ENCODE results near the gene ROBO1.

The ROBO1 gene

GRCh38 chr3:78823859-78824258 lies 943.9 kb downstream of the ROBO1 start:
- DNase-seq: no peak

GRCh38 chr3:78823434-78823833 lies 944.4 kb downstream of the ROBO1 start:
- no peak for DNase-seq

GRCh38 chr3:78822726-78823125 lies 945.1 kb downstream of the ROBO1 start:
- no peak for DNase-seq

DNA sequence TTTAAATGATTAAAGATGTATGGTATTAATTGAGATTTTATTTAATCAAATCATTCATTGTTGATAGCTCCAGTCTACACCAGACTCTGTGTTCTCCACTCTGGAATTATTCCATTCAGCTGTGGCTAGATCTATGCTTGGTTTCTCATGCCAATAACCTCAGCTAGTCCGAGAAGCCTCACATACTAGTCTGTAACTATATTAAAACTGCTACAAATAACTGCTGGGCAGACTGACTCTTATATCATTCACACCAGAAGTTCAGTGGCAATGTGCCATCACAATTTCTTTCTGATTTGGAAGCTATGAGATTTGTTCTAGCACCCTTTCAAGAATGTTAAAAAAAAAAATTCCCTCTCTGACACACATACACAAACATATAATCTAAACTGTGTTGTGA lies 947.3 kb downstream of the ROBO1 start:
- DNase-seq: no peak

DNA sequence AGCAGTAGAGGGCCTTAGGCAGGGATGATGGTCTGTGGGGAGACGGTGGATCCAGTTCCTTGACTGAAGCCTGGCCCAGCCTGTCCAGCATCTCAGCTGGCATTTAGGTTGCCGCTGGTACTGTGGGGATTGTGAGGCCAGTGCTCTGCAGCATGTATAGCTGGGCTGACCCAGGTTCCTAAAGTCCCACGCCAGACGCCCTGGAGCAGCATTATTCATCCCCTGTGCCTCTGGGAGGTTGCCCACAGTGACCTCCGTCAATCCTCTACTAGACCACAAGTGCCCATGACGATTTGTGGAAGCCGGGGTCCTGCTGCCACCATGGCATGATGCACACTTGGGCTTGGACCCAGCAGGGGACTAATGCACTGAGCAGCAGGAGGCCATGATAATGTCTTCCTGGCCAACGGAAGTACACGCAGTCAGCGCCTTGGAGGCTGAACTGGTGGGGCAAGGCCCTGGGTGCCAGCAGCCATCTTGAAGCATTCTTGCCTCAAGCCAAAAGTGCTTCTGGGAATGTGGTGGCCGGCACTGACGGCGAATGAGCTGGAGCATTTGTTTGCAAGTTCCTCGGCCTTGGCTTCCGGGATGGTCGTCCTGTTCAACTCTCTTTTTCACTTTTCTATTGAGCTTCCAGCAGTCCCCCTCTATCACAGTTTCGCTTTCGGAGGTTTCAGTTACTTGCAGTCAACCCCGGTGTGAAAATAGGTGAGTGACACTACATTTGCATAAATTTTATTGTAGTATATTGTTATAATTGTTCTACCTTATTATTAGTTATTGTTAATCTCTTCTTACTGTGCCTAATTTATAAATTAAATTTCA lies 949.4 kb downstream of the ROBO1 start:
- no peak for DNase-seq

- DNase-seq: no peak
These were observed 952.8 kb downstream of the ROBO1 start for GRCh38 chr3:78814893-78815562.

DNA sequence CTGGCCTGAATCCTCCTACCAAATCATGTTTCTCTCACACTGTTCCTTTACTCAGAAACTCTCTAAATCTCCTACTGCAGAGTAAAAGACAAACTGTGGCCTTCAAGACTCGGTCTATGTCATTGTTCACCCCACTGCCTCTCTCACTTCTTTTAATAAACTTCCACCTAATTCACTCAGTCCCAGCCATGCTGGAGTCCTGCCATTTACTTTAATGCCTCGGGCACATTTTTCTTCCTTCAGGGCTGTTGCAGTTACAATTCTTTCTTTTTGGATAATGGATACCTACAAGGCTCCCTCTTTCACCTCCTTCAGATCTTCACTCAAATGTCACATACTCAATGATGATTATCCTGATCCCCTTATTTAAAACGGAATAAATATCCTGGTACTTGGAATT lies 955.6 kb downstream of the ROBO1 start:
- DNase-seq: no peak

DNA sequence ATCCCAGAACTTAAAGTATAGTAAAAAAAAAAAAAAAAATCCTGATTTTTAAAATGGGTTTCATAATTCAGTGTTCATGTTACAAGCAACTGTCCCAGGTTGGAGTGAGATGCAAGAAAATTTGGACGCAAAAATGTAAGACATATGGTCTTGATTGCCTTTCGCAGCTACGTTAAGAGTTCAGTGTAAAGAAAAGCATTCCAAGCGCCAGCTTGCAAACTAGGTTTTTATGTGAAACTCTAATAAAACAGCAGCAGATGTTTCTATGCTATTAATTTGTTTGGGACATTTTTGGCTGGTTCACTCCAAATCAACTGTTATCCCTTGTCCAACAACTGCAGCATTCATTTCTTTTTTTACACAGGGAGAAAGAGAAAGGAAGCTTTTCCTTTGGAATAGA lies 957.8 kb downstream of the ROBO1 start:
- no peak for DNase-seq

- no peak for DNase-seq
These were observed 963.4 kb downstream of the ROBO1 start for GRCh38 chr3:78804251-78805037.

GRCh38 chr3:78802562-78802930 lies 965.3 kb downstream of the ROBO1 start:
- DNase-seq: no peak

- DNase-seq: no peak
These were observed 965.8 kb downstream of the ROBO1 start for GRCh38 chr3:78801926-78802561.

DNA sequence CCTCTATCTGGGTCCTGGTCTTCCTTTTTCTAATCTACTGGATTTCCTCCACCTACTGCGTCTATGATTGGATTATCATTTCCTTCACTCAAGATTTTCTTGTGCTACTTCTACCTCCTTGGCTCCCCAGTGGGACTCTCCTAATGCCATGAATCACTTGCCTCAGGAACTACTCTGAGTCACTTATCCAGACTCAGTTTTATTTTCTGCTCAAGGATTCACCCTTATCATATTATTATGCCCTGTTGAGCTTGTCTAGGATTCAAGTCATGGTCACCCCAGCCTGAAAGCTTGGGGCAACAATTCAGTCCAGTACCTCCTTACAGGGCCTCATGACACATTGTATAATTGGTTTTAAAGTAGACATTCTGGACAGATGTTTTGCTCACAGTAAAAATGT lies 968.1 kb downstream of the ROBO1 start:
- no peak for DNase-seq

- DNase-seq: no peak
These were observed 969.4 kb downstream of the ROBO1 start for GRCh38 chr3:78798266-78798832.

DNA sequence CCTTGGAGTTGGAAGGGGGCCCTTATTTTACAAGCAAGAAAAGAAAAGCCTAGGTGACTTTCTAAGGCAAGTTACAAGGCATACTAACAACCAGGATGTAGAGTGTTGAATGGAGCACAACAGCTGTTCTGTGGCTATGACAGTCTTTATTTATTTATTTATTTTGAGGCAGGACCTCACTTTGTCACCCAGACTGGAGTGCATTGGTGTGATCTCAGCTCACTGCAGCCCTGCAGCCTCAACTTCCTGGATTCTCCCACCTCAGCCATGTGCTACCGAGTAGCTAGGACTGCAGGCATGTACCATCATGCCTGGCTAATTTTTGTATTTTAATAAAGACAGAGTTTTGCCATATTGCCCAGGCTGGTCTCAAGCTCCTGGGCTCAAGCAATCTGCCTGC lies 973.4 kb downstream of the ROBO1 start:
- no peak for DNase-seq

DNA sequence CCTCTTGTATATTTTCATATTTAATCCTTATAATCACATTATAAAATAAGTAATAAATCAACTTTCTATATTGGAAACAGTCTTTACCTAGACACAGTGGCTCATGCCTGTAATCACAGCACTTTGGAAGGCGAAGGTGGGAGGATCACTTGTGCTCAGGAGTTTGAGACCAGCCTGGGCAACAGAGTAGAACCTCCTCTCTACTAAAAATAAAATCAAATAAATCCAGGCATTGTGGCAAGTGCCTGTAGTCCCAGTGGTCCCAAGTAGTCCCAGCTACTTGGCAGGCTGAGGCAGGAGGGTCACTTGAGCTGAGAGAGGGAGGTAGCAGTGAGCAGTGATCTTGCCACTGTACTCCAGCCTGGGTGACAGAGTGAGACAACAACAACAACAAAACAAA lies 975.1 kb downstream of the ROBO1 start:
- no peak for DNase-seq

GRCh38 chr3:78792212-78792611 lies 975.6 kb downstream of the ROBO1 start:
- no peak for DNase-seq

DNA sequence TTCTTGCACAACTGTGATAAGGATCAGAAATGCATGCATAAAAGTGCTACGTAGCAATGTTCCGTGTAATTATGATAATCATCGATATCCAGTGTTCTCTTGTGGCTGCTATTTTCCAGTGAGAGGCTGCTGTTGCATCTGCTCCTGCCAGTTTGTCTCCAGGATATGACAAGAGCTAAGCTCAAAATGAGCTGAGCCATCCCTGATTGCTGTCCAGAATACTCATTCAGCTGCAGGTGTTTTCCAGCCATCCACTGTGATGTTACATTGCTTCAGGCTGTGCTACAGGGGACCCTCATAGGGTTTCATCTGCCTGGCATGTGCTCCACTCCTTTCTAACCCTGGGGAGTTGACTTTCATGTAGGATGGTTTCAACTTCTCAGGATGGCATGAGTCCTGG lies 976.0 kb downstream of the ROBO1 start:
- DNase-seq: no peak

DNA sequence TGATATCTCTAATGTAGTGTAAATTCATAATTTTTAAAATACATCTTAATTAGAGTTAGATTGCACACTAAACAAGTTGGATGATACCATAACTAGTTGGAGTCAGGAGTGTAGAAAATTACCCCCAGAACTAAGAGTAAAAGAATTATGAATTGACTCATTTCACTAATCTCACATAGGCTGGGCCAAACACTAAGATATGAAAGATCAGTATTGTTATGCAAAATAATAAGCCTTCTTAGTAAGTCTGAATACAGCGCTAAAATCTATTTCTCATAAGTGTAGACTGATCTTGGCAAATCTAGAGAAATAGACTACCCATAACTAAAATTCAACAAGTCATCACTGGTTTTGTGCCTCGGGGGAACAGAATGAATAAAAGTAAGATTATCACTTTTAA lies 979.0 kb downstream of the ROBO1 start:
- no peak for DNase-seq

DNA sequence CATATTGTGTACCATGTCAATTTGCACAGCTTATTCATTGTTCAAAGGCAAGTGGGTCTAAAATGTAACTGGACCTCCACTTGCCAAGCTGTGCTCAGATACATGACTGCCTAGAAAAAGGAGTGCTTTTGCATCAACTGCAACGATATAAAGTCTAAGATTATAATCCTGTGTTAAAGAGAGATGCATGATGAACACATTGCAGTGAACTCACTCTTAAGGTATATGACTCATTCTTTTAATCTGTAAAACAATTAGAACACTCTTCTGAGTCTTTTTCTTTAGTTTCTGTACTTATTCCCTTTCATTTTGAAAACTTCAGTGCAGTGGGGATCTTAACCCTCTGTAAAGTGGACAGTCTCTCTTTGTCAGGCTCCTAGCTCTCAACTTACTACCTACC lies 982.8 kb downstream of the ROBO1 start:
- DNase-seq: no peak

GRCh38 chr3:78781351-78781750 lies 986.4 kb downstream of the ROBO1 start:
- DNase-seq: no peak

DNA sequence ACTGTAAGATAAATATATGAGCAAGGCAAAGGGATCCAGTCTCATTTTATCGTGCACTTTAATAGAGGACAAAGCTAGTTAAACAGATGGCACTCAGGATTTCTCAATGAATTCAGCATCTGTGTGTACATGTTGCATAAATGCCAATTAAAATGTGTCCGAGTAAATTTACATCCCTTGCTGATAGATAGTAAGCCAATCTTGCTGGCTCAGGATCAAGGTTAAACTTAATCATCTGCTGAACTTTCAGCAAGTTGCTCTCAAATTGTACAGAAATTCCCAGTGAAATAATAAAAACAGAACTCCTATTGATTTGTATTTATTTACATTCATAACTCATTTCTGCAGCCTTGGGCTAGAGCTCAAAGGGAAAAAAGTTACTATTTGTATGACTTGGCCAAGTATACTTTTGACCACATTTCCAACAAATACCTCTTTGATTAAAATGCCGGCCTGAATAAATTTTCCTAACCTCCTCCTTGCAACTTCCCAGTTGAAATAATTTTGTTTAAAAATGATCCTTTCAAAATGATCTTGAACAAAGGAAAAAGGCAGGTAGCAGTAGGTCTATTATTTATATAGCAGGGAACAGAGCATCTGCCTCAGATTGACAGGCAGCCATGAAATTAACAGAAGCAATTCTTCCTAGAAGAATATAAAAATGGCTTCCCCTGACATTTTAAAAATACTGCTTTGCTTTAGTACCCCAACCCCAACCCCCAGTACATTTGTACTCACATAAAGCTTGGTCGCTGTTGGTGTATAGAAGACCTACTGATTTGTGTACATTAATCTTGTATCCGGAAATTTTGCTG lies 1001.9 kb downstream of the ROBO1 start:
- no peak for DNase-seq

DNA sequence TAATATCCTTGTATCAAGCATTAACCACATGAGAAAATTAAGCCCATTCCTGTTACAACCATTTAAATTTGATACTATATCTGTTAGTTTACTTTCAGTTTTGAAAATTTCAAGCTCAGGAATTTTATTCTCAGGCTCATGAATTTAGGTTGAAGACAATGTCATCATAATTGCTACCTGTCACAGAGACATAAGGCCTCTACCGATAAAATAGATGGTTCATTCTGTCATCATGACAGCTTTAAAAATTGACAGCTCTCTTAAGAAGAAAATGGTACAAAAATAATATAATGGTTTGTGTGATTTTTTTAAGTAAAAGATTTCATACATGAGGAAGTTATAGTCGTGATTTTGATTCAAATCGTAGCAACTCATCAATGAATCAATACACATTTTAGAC lies 1003.2 kb downstream of the ROBO1 start:
- DNase-seq: no peak
